Ovary (tissue), 9 donors: ENCODE measurements around the gene CWC22. TPM values are rescaled to one million over a fixed set of nuclear protein-coding genes. Genes with fewer than 3 reads are reported as not detected.

Experiments used
- DNase-seq, 5 donors: peaks; one replicate each; pipeline ENCODE4 v3.0.0-alpha.2; 2019 to 2020
- H3K27ac ChIP-seq, 2 donors: fragments of 200-600 bp; one replicate each; pipeline versions ENCODE4 v1.5.1 to v1.8.0; 2019 to 2022
- H3K27me3 ChIP-seq: fragments of 200-600 bp; one replicate; pipeline ENCODE4 v1.8.0; 2022
- H3K36me3 ChIP-seq: fragments of 200-600 bp; sonication (generic); one replicate; pipeline ENCODE4 v1.5.1; 2019
- H3K4me1 ChIP-seq: one replicate; pipeline ENCODE4 v1.8.1; 2013; ENCODE audit warnings: mild to moderate bottlenecking, moderate library complexity; ENCODE audit not compliant: insufficient read depth
- H3K4me3 ChIP-seq: fragments of 200-600 bp; sonication (generic); one replicate; pipeline ENCODE4 v1.5.1; 2017
- H3K9me3 ChIP-seq, 2 donors: fragments of 200-600 bp in 1 of 2; sonication (generic) in 1 of 2; one replicate each; pipeline versions ENCODE4 v1.5.1 to v1.8.1; 2013 to 2019; ENCODE audit warnings: mild to moderate bottlenecking in 1 of 2, moderate library complexity in 1 of 2
- CTCF ChIP-seq, 3 donors: fragments of 450-650 bp in 2 of 3; fragments of 200-600 bp in 1 of 3; IDR thresholded peaks; one replicate each; pipeline versions ENCODE4 v1.5.1 to v1.8.0; 2016 to 2022; ENCODE audit warnings: antibody characterized with exemption in 3 of 3, mild to moderate bottlenecking in 1 of 3
- EP300 ChIP-seq: sonication (generic); formaldehyde crosslinking; IDR thresholded peaks from one replicate; pipeline ENCODE4 v1.6.1; 2017; ENCODE audit warnings: antibody characterized with exemption
- POLR2A ChIP-seq: fragments of 450-650 bp; IDR thresholded peaks from one replicate; pipeline ENCODE4 v1.6.1; 2017; ENCODE audit warnings: antibody characterized with exemption, mild to moderate bottlenecking, moderate library complexity
- WGBS, 3 donors: extraction: QIAGEN DNeasy Blood & Tissue Kit in 1 of 3; methylation state at CpG; one replicate each; pipeline versions ENCODE4 v1.1.5 to v1.1.7; 2013 to 2017; 5-methylcytosine and 5-hydroxymethylcytosine counted together
- intact Hi-C, 4 donors: fragments of 100-400 bp; cut with DNase I; formaldehyde crosslinking; loops; one replicate each; pipeline versions ENCODE4 v1.11.0 to v1.15.1; 2022 to 2023
- polyA plus RNA-seq, 2 donors: library from polyadenylated mRNA; stranded (reverse); fragments of 200-250 nt in 1 of 2; fragments of 350-450 nt in 1 of 2; fragmentation: Illumina TruSeq in 1 of 2; extraction: RNeasy Lipid Tissue Mini Kit (QIAGEN cat#74804) in 1 of 2; gene quantifications; one replicate each; pipeline ENCODE4 v1.2.3, GENCODE V29; 2013 to 2014
- total RNA-seq, 7 donors: library from RNA; depleted of rRNA in 2 of 7; stranded (reverse); fragments of >200 nt in 2 of 7; fragmentation: NEBNext Ultra II Directional in 3 of 7; extraction: Animal tissue kit (Norgen Biotek cat#: 25700) in 3 of 7; gene quantifications; one replicate each; pipeline versions ENCODE4 v1.1.0 to v1.2.4, GENCODE V29; 2016 to 2023
- donor health status: DM: no; HTN: no; CAD: no; lungs with moderate emphysema.
- donor health status: DM: no; HTN: no; CAD: no.
- donor health status: Bipolar disorder and iron deficiency.
- donor health status: DM: yes; HTN: yes; CAD: no.
- donor health status: DM: no; HTN: no; CAD: no.
- donor health status: DM: yes; HTN: yes; CAD: no.

Gene CWC22
- total and polyA plus RNA-seq, 9 donors, result 14.9 to 25.2 (median 20.2) TPM

- Histone ChIP-seq H3K4me1 (no peaks in the 10 kb centered on the region), H3K27ac (no peak overlapping the region), H3K9me3 (no peaks in the 10 kb centered on the region), H3K36me3 (no peaks in the 10 kb centered on the region), H3K4me3 (no peak overlapping the region), H3K27me3 (no peaks in the 10 kb centered on the region)
- intact Hi-C loops, result no loop called here
- no peak for TF ChIP-seq CTCF (IDR thresholded peaks at IDR 0.05)
- no peak for TF ChIP-seq POLR2A
- TF ChIP-seq EP300, result no peak
- no peak for DNase-seq
- 74 to 77% (median 77%) methylated on average over 5 of the region's 5 CpGs for WGBS, 3 donors
Observed at GRCh38 chr2:179990676-179991317, 16.3 kb downstream of the CWC22 start.

GRCh38 chr2:179987916-179988315, 19.2 kb downstream of the CWC22 start:
- no peaks in the 10 kb centered on the region for H3K36me3 ChIP-seq
- intact Hi-C loops, result no loop called here
- WGBS, 3 donors, result 84 to 92% (median 92%) methylated on average over 1 of the region's 1 CpG

DNA sequence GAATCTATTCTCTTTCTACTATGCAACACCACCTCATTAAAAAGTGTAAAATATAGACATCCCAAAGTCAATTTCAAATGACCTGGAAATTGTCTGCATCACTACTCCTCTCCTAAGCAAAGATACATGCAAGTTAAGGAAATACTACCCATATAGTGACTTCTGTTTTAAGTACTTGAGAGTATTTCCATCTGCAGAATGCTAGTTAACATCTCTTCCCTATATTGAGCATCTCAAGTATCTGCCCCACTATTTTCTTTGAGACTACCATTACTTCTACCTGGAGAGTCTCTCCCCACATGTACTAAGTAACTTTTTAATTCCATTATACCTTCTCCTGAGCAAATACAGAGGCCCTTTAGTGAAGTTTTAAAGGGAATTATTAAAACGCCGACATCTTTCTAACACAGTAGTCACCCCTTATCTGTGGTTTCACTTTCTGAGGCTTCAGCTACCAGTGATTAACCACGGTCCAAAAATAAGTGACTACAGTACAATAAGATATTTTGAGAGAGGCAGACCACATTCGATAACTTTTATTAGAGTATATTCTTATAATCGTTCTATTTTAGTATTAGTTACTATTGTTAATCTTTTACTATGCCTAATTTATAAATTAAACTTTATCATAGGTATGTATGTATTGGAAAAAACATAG, 21.8 kb downstream of the CWC22 start:
- H3K36me3 ChIP-seq, result no peaks in the 10 kb centered on the region

More at GRCh38 chr2:179987916-179988315, 19.2 kb downstream of the CWC22 start:
- Histone ChIP-seq H3K27ac (no peak overlapping the region), H3K4me1 (no peaks in the 10 kb centered on the region), H3K27me3 (no peaks in the 10 kb centered on the region), H3K9me3 (no peaks in the 10 kb centered on the region), H3K4me3 (no peak overlapping the region)
- no peak for TF ChIP-seq POLR2A
- no peak for TF ChIP-seq EP300
- no peak for TF ChIP-seq CTCF (IDR thresholded peaks at IDR 0.05)
- DNase-seq, result no peak

GRCh38 chr2:179983250-179983932, 23.7 kb downstream of the CWC22 start:
- H3K27me3 ChIP-seq, result no peaks in the 10 kb centered on the region
- H3K4me1 ChIP-seq, result no peaks in the 10 kb centered on the region
- DNase-seq, result no peak
- intact Hi-C loops, result no loop called here
- H3K4me3 ChIP-seq, result no peak overlapping the region
- 0 to 99% (median 96%) methylated on average over 1 of the region's 1 CpG for WGBS, 3 donors
- no peak for TF ChIP-seq EP300
- TF ChIP-seq POLR2A, result no peak
- no peak for TF ChIP-seq CTCF (IDR thresholded peaks at IDR 0.05)
- H3K36me3 ChIP-seq, result no peaks in the 10 kb centered on the region
- H3K27ac ChIP-seq, result no peak overlapping the region
- H3K9me3 ChIP-seq, result no peaks in the 10 kb centered on the region

More for the DNA sequence above, 21.8 kb downstream of the CWC22 start:
- Histone ChIP-seq H3K27me3 (no peaks in the 10 kb centered on the region), H3K4me3 (no peak overlapping the region), H3K4me1 (no peaks in the 10 kb centered on the region), H3K27ac (no peak overlapping the region), H3K9me3 (no peaks in the 10 kb centered on the region)
- no peak for TF ChIP-seq CTCF (IDR thresholded peaks at IDR 0.05)
- no peak for TF ChIP-seq EP300
- no peak for TF ChIP-seq POLR2A
- intact Hi-C loops, result no loop called here
- WGBS, 3 donors, result 73 to 85% (median 80%) methylated on average over 5 of the region's 5 CpGs
- no peak for DNase-seq
